SK-N-SH treated with all-trans-retinoic acid at 6 μM for 48 hours (cell line): ENCODE data around the gene PHF21B.

Source experiments
- BACH2 ChIP-seq: fragments of 250-450 bp; sonication (Bioruptor Pico); IDR thresholded peaks from 2 replicates; pipeline ENCODE4 v1.9.0; 2021; ENCODE audit warnings: mild to moderate bottlenecking, borderline replicate concordance
- OSR1 ChIP-seq: fragments of 250-450 bp; sonication (Bioruptor Pico); IDR thresholded peaks from 2 replicates; pipeline ENCODE4 v1.8.0; 2022; ENCODE audit warnings: moderate library complexity, mild to moderate bottlenecking, inconsistent platforms
- TCF4 ChIP-seq: fragments of 250-450 bp; sonication (Bioruptor Pico); IDR thresholded peaks from 2 replicates; pipeline ENCODE4 v1.8.0; 2021; ENCODE audit warnings: mild to moderate bottlenecking, moderate library complexity, borderline replicate concordance
- ZFP3 ChIP-seq: fragments of 250-450 bp; sonication (Bioruptor Pico); IDR thresholded peaks from 2 replicates; pipeline ENCODE4 v1.5.0; 2020; ENCODE audit warnings: mild to moderate bottlenecking, moderate library complexity
- TF ChIP-seq, protein P1 (sequence below): fragments of 250-450 bp; sonication (Bioruptor Pico); IDR thresholded peaks from 2 replicates; pipeline ENCODE4 v1.5.1; 2020; ENCODE audit warnings: low read depth, mild to moderate bottlenecking, moderate library complexity

DNA sequence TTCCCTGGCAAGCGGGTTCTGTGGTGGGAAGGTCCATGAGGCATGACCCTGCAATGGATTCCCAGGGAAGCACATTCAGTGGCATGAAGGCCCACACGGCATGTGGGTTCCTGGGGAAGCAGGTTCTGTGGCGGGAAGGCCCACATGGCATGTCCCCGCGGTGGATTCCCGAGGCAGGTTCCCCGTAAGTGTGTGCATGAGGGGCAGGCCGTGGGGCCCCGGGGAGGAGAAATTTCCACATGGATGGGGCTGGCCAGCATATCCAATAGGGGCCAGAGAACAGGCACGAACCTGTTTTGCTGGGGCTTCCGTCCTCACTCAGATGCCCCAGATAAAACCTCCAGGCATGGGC, 83.7 kb downstream of the PHF21B start:
- TF ChIP-seq TCF4 (CRISPR knock-in tag) (no peak), ZFP3 (CRISPR knock-in tag) (no peak), OSR1 (CRISPR knock-in tag) (no peak), BACH2 (CRISPR knock-in tag) (no peak)
- TF ChIP-seq, protein P1, sequence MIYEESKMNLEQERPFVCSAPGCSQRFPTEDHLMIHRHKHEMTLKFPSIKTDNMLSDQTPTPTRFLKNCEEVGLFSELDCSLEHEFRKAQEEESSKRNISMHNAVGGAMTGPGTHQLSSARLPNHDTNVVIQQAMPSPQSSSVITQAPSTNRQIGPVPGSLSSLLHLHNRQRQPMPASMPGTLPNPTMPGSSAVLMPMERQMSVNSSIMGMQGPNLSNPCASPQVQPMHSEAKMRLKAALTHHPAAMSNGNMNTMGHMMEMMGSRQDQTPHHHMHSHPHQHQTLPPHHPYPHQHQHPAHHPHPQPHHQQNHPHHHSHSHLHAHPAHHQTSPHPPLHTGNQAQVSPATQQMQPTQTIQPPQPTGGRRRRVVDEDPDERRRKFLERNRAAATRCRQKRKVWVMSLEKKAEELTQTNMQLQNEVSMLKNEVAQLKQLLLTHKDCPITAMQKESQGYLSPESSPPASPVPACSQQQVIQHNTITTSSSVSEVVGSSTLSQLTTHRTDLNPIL (CRISPR knock-in tag), result no peak
